ENCODE measurements around the gene SRMS. TPM values are rescaled to one million over a fixed set of nuclear protein-coding genes. Genes with fewer than 3 reads are reported as not detected.
A peak's percentile ranks its signal among the peaks of the same experiment; 100 is the strongest.
"Not testable (repeated sequence)": the region's sequence is repeated elsewhere in the genome, so short reads cannot be mapped to it uniquely, and the experiment has no call there.

Gene SRMS
- total RNA-seq, 1 donor from 2014 or later = not detected

DNA sequence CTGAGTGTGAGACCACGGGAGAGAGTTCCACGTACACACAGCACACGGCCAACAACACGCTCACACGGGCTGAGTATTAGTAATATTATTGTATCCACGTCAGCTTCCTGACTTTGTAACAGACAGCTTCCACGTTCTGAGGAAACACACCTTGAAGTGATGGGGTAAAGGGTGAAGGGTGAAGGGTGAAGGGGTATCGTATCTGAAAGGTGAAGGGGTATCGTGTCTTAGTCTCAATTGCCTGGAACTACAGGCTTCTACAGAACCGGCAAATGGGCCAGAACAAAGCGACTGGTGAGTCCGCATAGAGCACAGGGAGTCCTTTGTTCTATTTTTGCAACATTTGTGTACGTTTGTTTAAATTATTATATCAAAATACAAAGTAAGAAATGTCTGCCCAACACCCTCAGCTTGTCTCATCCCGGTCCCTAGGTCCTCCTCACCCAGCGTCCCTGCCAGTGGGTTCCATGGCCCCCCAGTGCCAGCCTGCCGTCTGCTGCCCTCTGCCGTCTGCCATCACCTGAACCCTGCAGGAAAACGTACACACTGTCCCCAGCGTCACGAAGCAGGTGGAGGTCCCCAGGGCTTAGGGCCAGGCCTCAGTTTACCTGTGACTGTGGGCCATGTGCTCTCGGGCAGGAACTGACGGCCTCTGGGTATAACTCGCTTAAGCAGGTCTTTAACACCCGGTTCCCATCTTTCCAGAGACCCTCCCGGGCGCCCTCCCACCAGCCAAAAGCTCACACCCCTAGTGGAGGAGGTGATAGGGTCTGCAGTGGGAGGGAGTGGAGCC, 30.9 kb upstream of the SRMS start:
- no peak for DNase-seq

DNA sequence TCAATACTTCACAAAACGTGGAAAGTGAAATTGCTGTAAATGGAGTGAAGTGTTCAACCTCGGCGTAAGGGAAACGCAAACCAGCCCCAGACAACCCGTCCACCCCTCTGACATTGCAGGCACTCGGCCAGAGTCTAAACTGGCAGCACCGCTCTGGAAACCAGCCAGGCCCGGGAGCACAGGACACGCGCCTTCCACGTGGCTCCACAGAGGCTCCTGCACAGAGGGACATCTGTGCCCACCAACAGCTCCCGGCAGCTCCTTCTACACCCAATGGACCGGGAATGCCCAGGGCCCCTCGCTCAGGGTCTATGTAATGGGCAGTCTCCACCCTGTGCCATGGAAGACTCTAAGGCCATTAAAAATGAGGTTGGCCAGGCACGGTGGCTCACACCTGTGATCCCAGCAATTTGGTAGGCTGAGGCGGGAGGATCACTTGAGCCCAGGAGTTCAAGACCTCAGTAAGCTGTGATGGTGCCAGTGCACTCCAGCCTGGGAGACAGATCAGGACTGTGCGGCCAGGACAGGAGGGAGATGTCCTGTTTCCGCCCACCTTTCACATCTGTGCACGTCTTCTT, 29.9 kb upstream of the SRMS start:
- peak; percentile 56 for DNase-seq

DNA sequence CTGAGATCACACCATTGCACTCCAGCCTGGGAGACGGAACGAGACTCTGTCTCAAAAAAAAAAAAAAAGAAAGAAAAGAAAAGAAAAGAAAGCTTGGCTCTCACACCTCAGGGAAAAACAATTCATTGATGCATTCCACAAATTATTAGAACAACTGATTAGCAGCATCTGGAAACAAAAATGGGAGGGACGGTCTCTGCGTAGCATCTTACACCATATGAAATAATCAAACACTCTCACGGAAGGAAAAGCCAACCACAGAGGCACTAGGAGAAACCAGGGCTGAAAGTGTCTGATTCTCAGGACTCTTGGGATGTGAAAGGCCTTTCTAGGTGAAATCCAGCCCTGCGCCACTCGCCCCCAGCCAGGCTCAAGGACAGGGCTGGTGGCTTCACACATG, 28.8 kb upstream of the SRMS start:
- DNase-seq = no peak

DNA sequence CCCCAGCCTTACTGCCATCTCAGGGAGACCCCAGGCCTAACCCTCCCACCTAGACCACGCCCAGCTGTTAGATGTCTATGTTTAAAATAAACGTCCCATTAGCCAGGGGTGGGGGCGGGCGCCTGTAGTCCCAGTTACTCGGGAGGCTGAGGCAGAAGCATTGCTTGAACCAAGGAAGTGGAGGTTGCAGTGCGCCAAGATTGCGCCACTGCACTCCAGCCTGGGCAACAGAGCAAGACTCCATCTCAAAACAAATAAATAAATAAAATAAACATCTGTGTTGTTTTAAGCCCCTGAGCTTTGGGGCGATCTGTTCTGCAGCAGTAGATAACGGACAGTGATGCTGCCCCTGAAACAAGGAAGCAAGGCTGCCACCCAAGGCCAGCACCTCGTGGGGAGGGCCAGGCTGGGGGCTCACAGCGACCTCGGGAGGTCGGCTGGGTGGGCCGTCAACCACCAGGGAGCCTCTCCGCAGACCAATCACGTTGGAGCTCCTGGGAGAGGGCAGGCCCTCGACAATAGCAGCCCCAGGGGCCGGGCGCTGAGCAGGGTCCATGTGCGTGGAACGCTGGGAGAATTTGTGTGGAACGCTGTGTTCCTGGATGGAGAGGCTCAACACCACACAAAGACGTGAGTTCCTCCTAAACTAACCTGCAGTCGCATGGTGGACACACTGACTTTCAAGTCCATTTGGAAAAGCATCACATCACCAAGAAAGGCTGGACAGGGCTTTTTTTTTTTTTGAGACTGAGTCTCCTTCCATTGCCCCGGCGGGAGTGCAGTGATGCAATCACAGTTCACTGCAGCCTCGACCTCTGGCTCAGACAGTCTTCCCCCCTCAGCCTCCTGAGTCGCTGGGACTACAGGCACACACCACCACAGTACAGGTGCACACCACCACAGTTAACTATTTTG, 27.5 kb upstream of the SRMS start:
- DNase-seq = no peak

DNA sequence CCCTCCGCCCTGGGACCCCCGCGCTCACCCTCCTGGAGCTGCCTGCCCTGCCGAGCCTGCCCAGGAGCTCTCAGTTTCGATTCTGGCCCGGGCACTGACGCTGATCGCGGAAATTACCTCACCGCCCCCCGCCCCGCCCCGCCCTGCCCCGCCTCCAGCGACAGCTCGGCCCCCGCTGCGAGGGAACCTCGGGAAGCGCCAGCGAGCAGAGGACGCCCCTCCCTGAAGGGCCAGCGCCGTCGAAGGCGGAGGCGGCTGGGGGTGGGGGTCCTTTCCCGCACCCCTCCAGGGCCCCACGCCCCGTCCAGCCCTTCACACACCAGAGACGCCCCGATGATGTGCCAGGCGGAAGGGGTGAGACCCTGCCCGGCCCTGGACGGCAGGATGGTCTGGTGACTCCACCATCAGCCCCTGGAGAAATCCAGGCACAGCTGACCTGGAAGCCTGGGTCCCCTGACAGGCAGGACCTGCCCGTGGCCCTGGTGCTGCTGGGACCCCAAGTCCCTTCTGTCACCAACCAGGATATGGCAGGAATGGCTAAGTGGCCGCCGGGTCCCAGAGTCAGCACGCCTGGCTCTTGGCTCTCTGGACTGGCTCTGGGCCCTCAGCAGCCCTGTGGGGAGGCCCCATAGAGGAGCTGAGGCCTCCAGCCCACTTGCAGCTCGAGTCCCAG, 26.7 kb upstream of the SRMS start, which contains the start of gene HELZ2:
TSS of gene HELZ2 (minus strand) at position 84 of the 673 bp plus-strand sequence. CDS start 1,854 bp downstream, outside the sequence.
- DNase-seq = peak; percentile 81

DNA sequence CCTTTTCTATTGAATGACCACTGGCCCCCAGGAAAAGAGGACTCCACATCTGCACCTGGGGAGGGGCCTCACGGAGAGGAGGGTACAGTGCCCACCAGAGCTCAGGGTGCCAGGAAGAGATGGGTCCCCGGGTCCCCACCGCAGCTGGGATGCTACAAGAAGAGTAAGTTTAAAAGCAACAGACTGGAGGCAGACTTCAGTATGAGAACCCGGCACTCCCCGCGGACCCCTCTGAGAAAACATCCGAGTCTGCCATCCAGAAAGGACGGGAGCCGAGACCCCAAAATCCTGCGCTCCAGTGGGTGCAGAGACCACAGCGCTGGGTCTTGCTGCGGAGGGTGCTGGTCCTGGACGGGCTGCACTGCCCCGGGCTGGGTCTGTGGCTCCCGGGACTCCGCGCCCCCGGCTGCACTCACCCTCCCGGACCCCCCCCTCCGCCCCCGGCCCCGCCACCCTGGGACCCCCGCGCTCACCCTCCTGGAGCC, 26.1 kb upstream of the SRMS start:
- peak; percentile 26 for DNase-seq

DNA sequence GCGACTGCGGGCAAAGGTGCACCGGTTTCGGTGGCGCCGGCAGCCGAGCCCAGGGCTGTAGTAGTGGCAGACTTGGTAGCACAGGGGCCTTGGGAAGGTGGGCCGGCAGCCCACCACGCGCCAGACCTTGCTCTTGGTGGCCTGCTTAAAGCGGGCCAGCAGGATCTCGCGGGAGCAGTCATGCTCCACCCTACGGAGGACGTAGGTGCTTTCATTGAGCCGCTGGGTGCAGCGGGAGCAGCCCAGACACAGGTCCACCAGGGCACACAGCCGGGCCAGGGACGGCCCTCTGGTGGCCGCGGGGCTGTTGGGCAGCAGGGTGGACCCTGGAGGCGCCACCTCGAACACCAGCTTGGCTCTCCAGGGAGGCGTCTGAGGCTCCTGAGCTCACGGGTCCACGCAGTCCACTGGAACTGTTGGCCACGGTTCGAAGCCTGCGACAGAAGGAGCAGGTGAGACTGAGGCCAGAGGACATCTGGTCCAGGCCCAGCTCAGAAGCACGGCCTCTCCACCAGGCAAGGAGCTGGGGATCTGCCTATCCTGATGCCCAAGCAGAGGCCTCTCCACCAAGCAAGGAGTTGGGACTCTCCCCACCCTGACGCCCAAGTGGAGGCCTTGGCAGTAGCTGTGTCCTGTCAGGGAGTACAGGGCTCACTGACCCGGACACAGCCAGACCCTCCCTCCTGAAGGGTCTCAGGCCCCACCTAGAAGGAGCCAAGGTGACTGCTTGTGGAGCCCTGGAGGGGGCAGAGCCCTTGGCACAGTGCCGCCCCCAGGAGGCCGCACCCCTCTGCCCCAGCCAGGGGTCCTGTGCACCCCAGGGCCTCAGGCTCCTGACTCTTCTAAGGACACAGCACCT, 25.5 kb upstream of the SRMS start:
- DNase-seq = no peak

DNA sequence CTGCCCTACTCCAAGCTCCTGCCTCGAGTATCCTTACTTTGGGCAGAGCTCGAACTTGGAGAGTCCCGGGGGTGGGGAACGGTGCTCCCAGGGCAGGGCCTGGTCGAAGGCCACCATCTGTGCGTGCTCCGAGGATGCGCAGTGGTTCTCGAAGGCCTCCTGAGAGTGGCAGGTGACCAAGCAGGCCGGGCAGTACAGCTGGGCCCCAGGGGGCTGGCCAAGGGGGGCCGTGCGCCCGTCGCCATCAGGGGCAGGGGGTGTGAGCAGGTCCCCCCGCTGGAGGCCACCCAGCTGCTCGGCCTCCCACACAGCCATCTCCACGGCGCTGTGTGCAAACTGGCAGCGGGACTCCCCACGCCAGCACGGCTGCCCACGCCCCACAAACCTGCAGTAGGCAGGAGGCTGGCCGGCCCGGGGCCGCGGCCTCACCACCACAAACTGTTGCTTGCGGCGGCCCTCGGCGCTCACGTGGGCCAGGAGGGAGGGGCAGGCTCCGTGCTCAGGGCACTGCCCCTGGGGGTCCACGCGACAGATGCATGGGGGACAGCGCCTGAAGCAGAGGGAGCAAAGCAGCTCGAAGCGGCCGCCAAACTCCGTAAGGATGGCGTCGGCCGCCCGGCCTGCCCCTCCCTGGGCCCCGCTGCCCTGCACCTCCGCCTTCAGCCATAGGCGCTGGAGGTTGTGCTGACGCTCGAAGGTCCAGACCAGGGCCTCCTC, 24.7 kb upstream of the SRMS start:
- DNase-seq = no peak

DNA sequence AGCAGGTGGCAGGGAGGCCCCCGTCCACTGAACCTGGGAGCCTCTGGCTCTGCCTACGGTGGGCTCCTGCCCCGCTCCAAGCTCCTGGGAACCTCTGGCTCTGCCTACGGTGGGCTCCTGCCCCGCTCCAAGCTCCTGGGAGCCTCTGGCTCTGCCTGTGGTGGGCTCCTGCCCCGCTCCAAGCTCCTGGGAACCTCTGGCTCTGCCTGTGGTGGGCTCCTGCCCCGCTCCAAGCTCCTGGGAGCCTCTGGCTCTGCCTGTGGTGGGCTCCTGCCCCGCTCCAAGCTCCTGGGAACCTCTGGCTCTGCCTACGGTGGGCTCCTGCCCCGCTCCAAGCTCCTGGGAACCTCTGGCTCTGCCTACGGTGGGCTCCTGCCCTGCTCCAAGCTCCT, 23.5 kb upstream of the SRMS start:
- DNase-seq = not testable (repeated sequence)

DNA sequence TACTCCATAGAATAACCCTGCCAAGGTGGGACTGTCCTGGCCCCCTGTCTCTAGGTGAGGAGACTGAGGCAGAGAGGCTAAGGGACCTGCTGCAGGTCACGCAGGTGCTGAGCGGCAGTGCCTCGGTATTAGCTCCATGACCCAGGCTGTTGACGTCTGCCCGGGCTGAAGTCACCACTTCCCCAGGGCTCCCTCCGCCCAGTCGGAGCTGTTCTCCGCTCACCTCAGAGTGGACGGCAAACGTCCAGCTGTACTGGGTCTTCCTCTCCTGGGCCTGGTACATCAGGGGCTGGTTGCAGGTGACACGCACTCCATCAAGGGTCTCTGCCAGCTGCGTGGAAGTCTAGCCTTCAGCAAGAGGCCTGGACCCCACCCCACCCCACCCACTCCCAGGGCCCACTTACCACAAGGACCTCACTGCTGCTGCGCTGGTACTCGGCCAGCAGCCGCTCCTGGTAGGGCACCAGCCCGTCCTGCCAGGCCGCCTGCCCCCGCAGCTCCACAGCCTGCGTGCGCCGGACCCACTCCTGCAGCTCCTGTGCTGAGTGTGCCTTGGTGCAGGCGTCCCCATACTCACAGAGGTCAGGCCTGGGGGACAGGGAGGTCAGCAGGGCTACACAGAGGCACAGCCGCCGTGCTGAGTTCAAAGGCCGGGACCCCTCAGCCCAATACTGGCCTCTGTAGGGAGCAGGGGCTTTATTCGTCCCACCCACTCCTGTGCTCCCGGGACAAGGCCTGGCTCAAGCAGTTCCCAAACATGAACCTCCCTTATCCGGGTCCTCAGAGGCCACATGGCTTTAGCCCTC, 22.9 kb upstream of the SRMS start:
- DNase-seq = no peak

DNA sequence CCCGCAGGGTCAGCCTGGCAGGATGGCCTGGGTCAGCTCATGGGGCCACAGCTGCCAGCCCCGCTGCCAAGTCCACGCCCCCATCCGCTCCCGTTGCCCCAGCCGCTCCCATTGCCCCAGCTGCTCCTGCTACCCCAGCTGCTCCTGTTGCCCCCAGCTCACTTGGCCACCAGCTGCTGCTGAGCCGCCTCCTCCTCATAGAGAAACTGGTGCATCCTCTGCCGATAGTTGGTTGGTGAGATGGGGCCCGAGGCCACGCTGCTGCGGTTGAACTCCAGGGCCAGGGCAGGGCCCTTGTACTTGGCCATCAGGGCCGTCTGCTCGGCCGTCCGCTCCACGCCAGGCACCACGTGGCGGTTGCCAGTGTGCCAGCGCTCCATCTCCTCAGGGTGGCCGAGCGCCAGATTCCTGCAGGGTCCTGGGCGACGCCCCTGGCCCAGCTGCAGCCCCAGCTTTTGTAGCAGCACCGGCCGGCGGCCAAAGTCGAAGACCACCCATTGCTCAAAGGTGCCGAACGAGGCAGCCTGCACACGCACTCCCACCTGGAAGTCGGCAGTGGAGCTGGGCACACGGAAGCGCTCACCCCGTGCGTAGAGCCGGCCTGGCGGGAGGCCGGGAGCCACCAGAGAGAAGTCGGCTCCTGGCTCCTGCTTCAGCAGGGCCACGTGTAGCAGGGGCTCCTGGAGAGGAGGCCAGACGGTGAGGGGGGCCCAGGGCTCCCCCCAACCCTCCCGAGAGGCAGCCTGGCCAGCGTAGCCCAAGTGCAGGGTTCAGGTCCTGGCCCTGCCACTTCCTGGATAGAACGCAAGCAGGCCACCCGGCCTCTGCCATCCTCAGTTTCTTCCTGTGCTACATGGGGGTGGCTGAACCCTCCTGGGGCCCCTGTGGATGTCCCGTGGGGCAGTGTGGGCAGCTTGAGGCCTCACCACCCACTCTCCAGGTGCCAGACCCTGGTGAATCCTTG, 21.7 kb upstream of the SRMS start:
- peak; percentile 56 for DNase-seq

DNA sequence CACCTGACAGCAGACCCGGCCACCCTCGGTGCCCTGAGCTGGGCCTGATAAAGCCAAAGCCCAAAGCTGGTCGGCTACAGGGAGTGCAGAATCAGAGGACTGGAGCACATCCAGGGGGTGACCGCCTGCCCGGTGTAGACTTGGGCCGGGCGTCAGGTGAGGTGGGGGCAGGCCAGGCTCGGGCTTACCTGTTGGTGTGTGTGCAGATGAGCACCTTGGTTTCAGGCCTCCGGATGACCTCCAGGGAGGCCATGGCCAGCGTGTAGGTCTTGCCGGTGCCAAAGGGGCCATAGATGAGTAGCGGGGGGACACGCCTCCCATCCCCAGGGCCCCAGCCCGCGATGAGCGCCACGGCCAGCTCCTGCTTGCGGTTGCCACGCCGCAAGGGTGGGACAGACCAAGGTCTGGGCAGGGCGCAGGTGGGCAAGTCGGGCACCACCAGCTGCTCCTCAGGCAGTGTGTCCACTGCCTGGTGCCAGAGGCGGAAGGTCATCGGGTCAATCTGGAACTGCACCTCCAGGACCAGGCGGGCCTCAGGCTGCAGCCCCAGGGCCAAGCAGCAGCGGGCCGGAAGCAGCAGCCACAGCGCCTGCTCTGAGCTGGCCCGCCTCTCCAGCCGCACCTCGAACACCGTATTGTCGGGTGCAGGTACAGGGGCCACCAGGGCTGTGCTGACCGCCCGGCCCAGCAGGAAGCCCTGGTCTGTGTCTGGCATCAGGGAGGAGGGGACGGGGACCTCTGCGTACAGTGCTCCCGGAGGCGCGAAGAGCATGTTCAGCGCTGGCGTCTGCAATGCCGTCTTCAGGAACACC, 20.8 kb upstream of the SRMS start:
- DNase-seq = no peak

DNA sequence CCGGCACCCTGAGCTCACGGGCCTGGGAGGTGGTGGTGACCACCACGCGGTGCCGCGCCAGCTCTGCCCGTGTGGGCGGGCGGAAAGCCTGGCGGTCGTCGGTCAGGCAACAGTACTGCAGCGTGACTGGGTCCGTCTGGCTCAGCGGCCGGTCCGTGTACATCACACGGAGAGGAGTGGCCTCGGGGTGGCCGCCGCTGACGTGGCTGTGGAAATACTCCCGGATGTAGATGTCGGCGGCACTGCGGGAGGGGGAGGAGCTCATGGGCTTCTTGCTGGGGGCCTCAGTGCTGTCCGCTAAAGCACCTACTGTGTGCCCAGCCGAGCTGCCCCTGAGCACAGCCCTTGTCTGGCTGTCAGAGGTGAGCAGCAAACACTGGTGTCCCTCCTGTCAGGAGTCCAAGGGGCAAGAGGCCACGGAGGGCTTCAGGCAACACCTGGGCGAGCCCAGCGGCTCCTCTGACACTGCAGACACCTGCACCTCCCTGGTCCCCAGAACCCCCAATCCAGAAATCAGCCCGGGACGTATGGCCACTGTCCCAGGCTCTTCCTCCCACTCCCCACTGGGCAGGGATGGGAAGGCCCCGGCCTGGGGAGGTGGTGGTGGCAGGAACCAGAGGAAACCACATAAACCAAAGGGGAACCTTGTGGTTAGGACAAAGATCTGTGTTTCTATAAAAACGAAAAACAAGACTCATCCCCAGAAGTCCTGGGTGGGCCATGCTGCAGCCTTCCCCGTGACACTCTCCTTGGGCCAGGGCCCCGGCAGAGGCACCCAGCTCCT, 20.0 kb upstream of the SRMS start:
- no peak for DNase-seq

DNA sequence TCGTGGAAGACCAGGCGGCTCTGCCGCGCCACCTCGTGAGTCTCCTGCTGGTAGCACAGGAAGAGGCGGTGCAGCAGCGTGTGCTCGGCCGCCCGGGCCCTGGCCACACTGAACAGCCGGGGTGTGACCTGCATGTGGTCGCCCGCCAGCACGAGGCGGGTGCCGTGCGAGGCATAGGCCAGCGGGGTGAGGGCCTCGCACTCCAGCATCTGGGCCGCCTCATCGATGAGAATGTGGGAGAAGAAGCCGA, 19.5 kb upstream of the SRMS start:
- DNase-seq = no peak

DNA sequence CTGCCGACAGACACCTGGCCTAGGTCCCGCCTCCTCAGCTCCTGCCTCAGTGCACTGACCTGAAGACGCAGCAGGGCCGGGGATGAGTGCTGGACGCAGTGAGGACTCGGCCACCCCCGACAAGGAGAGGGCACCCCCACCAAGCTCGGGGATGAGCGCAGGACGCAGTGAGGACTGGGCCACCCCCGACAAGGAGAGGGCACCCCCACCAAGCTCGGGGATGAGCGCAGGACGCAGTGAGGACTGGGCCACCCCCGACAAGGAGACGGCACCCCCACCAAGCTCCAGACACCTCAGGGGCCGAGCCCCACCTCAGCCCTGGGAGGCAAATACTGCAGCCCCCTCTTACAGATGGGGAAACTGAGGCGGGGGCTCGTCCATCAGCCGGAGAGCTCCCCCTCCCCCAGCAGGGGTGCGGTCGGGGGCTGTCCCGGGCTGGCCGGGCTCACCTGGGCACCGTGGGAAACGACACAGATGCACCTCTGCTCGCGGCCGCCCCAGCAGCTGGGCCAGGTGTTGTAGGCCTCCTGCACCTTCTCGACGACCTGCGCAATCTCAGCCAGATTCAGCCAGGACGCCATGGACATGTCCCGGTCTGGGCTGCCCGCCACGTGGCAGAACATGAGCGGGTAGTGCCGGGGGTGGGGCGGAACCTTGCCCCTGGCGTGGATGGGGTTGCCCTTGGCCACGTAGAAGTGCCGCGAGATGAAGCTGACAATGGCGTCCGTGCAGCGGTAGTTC, 19.0 kb upstream of the SRMS start:
- DNase-seq = no peak

DNA sequence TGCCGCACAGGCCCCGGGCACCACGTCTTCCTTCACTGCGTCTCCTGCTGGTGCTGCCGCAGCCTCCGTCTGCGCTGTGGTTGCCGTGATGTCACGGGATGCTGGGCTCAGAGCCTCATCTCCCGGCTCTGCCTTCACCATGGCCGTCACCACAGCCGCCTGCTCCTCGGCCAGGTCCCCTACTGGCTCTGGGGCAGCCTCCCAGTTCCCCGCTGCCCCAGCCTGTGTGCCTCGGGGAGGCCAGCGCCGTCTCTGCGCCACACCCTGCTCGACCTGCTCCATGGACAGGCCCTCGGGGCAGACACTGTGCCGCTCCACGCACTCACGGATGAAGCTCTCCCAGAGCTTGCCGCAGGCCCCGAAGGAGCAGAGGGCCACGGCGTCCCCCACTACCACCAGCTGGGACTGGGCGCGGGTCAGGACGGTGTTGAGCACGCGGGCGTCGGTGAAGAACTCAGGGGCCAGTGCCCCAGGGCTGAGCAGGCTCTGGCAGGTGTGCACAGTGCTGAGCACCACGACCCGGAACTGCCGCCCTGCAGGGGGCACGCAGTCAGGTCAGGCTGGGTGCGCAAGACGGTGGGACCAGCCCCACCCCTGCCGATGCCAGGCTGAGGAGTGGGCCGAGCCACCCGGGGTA, 18.3 kb upstream of the SRMS start:
- DNase-seq = no peak
